ENCODE measurements around the gene CRYZL1. TPM values are rescaled to one million over a fixed set of nuclear protein-coding genes. Genes with fewer than 3 reads are reported as not detected.

Gene CRYZL1
- polyA plus RNA-seq = 10 to 100 TPM; 13.5 to 37.1 (median 15.9) TPM
- long read RNA-seq, donor 1, transcript CRYZL1-219 (2 exons, 1,018 nt) = minor isoform, 7 of 39 reads
- long read RNA-seq, donor 1, transcript CRYZL1-203 (13 exons, 1,482 nt) = major isoform, 15 of 39 reads
- long read RNA-seq, donor 1, partial matches to known transcripts = 6 of 39 reads
- long read RNA-seq, donor 1, other reads (novel, unspliced or antisense) = 6 of 39 reads
- long read RNA-seq, donor 2, partial matches to known transcripts = 0 of 3 reads
- long read RNA-seq, donor 2, other reads (novel, unspliced or antisense) = 0 of 3 reads
- long read RNA-seq, donor 3, partial matches to known transcripts = 0 of 6 reads
- long read RNA-seq, donor 3, other reads (novel, unspliced or antisense) = 0 of 6 reads
- long read RNA-seq, donor 4, partial matches to known transcripts = 0 of 1 reads
- long read RNA-seq, donor 4, other reads (novel, unspliced or antisense) = 0 of 1 reads
- long read RNA-seq, donor 5, partial matches to known transcripts = 0 of 2 reads
- long read RNA-seq, donor 5, other reads (novel, unspliced or antisense) = 0 of 2 reads
- long read RNA-seq, donor 6, transcript CRYZL1-203 (13 exons, 1,482 nt) = major isoform, 7 of 25 reads
- long read RNA-seq, donor 6, partial matches to known transcripts = 15 of 25 reads
- long read RNA-seq, donor 6, other reads (novel, unspliced or antisense) = 0 of 25 reads
- long read RNA-seq, donor 7, partial matches to known transcripts = 0 of 6 reads
- long read RNA-seq, donor 7, other reads (novel, unspliced or antisense) = 0 of 6 reads
- long read RNA-seq, donor 8, partial matches to known transcripts = 0 of 3 reads
- long read RNA-seq, donor 8, other reads (novel, unspliced or antisense) = 0 of 3 reads
- long read RNA-seq, donor 9, partial matches to known transcripts = 0 of 1 reads
- long read RNA-seq, donor 9, other reads (novel, unspliced or antisense) = 0 of 1 reads
- long read RNA-seq, donor 10, transcript CRYZL1-219 (2 exons, 1,018 nt) = minor isoform, 5 of 21 reads
- long read RNA-seq, donor 10, transcript CRYZL1-203 (13 exons, 1,482 nt) = major isoform, 9 of 21 reads
- long read RNA-seq, donor 10, partial matches to known transcripts = 0 of 21 reads
- long read RNA-seq, donor 10, other reads (novel, unspliced or antisense) = 0 of 21 reads

DNA sequence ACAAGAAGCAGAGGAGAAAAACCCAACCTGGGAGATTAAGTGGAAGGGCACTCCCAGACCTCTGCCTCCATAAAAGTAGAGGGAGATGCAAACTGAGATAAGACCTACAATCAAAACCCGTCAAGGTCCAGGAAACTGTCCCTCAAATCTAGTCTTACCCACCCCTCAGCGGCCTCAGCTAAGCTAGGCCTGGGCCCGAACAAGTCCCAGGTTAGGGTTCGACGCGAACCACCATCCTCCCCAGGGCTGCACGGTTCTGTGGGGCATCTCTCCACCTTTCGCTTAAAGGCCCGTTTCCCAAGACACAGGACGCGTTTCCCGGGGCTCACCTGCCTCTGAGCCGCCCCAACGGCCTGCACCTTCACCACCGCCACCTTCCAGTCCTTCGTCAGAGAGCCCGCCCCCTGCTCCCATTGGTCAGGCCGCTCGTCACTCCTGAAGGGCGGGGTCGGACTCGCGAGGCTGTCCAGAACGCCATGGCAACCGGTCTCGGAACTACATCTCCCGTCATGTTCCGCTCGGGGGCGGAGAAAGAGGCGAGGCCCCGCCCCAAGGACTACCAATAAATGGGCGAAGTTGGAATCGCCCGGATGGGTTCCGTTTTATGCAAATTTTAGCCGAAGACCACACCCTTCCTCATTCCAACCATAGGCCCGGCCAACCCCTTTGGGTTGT lies at the start of gene CRYZL1:
Gene CRYZL1, minus strand, starts transcription at position 390 of the 675 bp plus-strand sequence. CDS start 10,190 bp downstream, outside the sequence.
- Histone ChIP-seq H3K27ac (ENCODE audit: low read depth in 1 of 3, low read length in 2 of 3) (peak within 1 kb of the TSS; percentile 90 to 92 (median 91)), H3K36me3 (ENCODE audit: control insufficient read depth in 3 of 3, insufficient read depth in 2 of 3, low read depth in 1 of 3, low read length in 3 of 3) (no peaks in the 10 kb centered on the region), H3K4me1 (ENCODE audit: control insufficient read depth in 3 of 3, insufficient read depth in 2 of 3, low read depth in 1 of 3, low read length in 2 of 3) (peaks cover 0 to 16% (median 2%) of the 10 kb centered on the region in 3 donors), H3K4me3 (ENCODE audit: low read depth in 1 of 3, low read length in 3 of 3) (peak within 1 kb of the TSS; percentile 78 to 94 (median 87)), H3K9me3 (ENCODE audit: control insufficient read depth in 2 of 2, insufficient read depth in 1 of 2, low read depth in 1 of 2, low read length in 1 of 2) (peaks cover 0 to 3% of the 10 kb centered on the region in 2 donors), H3K27me3 (ENCODE audit: control insufficient read depth in 3 of 3, insufficient read depth in 3 of 3, low read length in 3 of 3) (no peaks in the 10 kb centered on the region)
- 0% methylated on average over 37 to 38 of the region's 38 CpGs for WGBS, 3 donors
- peak; percentile 100 for DNase-seq
- FAIRE-seq = peak; percentile 80

DNA sequence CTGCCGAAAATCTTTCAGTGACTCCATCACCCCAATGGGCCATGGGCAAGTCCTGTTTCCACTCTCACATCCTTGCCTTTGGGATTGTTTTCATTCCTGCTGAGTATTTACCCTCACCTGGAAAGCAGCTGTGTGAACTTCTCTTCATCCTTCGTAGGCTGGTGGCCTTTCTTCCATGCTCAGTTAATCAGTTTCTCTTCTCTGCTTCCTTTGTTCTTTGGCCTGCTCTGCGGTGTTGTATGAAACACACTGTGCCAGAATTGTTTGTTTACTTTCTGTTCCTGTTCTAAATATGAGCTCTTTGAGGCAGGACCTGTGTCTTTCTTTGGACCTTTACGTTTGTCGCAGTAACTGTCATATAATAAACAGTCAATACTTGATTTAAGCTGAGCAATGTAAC lies 49.3 kb upstream of the CRYZL1 start:
- no peaks in the 10 kb centered on the region for H3K36me3 ChIP-seq (ENCODE audit: control insufficient read depth in 3 of 3, insufficient read depth in 2 of 3, low read depth in 1 of 3, low read length in 3 of 3)
- no peak overlapping the region for H3K27ac ChIP-seq (ENCODE audit: low read depth in 1 of 3, low read length in 2 of 3)
- WGBS, 3 donors = 73 to 77% (median 76%) methylated on average over 5 of the region's 5 CpGs
- H3K9me3 ChIP-seq (ENCODE audit: control insufficient read depth in 2 of 2, insufficient read depth in 1 of 2, low read depth in 1 of 2, low read length in 1 of 2) = no peaks in the 10 kb centered on the region
- H3K4me1 ChIP-seq (ENCODE audit: control insufficient read depth in 3 of 3, insufficient read depth in 2 of 3, low read depth in 1 of 3, low read length in 2 of 3) = peaks cover 0 to 9% (median 0%) of the 10 kb centered on the region in 3 donors
- H3K27me3 ChIP-seq (ENCODE audit: control insufficient read depth in 3 of 3, insufficient read depth in 3 of 3, low read length in 3 of 3) = no peaks in the 10 kb centered on the region
- no peak overlapping the region for H3K4me3 ChIP-seq (ENCODE audit: low read depth in 1 of 3, low read length in 3 of 3)
- DNase-seq (no peak), FAIRE-seq (no peak)

DNA sequence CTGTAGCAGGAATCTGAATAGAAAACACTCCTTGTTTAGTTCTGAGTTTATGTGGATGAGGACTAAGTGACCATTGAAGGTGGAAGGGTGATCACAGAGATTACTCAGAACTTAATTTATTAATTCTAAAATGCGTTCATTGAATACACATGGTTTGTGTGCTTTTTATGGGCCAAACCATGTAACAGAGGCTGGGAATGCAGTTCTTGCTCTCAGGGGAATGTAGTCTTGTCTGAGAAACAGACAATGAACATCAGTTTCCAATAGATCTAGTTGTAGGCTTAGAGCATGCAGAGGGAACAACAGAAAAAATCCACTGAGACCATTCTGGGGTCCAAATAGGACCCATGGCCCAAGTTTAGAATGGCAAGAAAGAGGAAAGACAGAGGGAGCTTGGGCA lies 46.8 kb upstream of the CRYZL1 start:
- no peaks in the 10 kb centered on the region for H3K27me3 ChIP-seq (ENCODE audit: control insufficient read depth in 3 of 3, insufficient read depth in 3 of 3, low read length in 3 of 3)
- H3K4me1 ChIP-seq (ENCODE audit: control insufficient read depth in 3 of 3, insufficient read depth in 2 of 3, low read depth in 1 of 3, low read length in 2 of 3) = peaks cover under 1 to 20% (median 6%) of the 10 kb centered on the region in 3 donors
- no peak overlapping the region for H3K4me3 ChIP-seq (ENCODE audit: low read depth in 1 of 3, low read length in 3 of 3)
- 78 to 96% (median 88%) methylated on average over 1 of the region's 1 CpG for WGBS, 3 donors
- FAIRE-seq (no peak), DNase-seq (no peak)
- no peaks in the 10 kb centered on the region for H3K36me3 ChIP-seq (ENCODE audit: control insufficient read depth in 3 of 3, insufficient read depth in 2 of 3, low read depth in 1 of 3, low read length in 3 of 3)
- no peak overlapping the region for H3K27ac ChIP-seq (ENCODE audit: low read depth in 1 of 3, low read length in 2 of 3)
- no peaks in the 10 kb centered on the region for H3K9me3 ChIP-seq (ENCODE audit: control insufficient read depth in 2 of 2, insufficient read depth in 1 of 2, low read depth in 1 of 2, low read length in 1 of 2)

DNA sequence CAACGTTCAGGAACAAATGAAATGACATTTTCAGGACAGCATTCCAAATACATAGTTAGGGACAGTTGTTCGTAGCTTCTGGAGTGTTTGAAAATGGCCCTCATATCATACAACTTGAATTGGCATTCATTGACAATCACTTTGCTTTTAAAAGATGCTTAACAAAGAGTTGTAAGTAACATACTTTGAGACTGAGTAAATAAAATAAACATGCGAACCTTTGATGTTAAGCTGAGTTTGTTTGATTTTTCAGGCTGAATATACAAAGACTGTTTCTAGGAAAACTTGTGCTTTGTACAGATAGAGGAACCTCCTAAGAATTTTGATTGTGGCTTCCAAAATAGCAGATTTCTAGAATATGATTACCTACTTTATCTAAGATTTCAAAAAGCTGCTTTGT lies 46.1 kb upstream of the CRYZL1 start:
- FAIRE-seq = no peak

DNA sequence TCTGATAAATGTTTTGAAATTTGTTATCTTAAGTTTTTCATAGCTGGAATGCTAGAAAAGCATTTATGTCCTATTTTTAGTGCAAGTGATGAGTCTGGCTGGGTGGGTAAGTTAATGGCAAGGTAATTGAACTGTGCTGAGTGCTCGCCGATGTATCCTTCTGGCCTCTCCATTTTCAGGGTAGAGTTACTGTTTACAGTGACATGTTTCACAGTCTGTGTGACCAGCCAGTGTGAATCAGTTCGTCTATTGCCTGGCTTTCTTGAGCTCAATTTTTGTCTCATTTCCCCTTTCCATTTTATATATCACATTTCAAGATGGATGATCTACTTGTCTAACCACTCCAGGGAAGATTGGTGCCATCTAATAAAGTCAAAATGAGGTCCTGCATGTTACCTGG lies 44.8 kb upstream of the CRYZL1 start:
- no peak overlapping the region for H3K27ac ChIP-seq (ENCODE audit: low read depth in 1 of 3, low read length in 2 of 3)

More for the DNA sequence above, 46.1 kb upstream of the CRYZL1 start:
- no peak for DNase-seq
- H3K27me3 ChIP-seq (ENCODE audit: control insufficient read depth in 3 of 3, insufficient read depth in 3 of 3, low read length in 3 of 3) = no peaks in the 10 kb centered on the region
- no peak overlapping the region for H3K4me3 ChIP-seq (ENCODE audit: low read depth in 1 of 3, low read length in 3 of 3)
- peaks cover 2 to 20% (median 7%) of the 10 kb centered on the region in 3 donors for H3K4me1 ChIP-seq (ENCODE audit: control insufficient read depth in 3 of 3, insufficient read depth in 2 of 3, low read depth in 1 of 3, low read length in 2 of 3)
- H3K36me3 ChIP-seq (ENCODE audit: control insufficient read depth in 3 of 3, insufficient read depth in 2 of 3, low read depth in 1 of 3, low read length in 3 of 3) = no peaks in the 10 kb centered on the region
- H3K9me3 ChIP-seq (ENCODE audit: control insufficient read depth in 2 of 2, insufficient read depth in 1 of 2, low read depth in 1 of 2, low read length in 1 of 2) = no peaks in the 10 kb centered on the region
- H3K27ac ChIP-seq (ENCODE audit: low read depth in 1 of 3, low read length in 2 of 3) = no peak overlapping the region
- 79 to 83% (median 79%) methylated on average over 3 of the region's 3 CpGs for WGBS, 3 donors

DNA sequence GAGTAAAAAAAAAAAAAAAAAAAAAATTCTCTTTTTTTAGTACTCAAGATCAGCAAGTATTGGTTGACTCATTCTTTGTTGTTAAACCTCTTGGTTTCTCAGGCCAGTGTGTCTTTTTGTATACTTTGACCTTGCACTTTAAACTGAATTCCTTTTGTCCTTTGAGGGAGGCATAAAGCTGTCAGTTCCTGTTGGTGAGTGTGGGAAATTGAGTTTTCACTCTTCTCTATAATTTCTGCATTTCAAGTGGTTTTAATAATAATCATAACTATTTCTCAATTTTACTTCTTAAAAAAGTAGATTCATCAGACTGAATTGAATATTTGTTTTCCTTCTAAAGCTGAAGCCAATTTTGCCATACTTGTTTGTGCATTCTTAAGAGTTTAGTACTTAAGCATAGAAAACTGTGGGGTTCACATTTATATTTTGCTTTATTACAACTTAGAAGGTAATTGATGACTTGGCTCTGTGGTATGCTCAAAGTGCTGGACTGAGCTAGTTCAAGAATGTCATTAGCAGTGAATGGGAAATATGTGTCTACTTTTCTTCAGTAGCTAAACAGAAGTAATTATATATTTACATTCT lies 44.2 kb upstream of the CRYZL1 start:
- H3K9me3 ChIP-seq (ENCODE audit: control insufficient read depth in 2 of 2, insufficient read depth in 1 of 2, low read depth in 1 of 2, low read length in 1 of 2) = no peaks in the 10 kb centered on the region
- FAIRE-seq (no peak), DNase-seq (peak; percentile 57 to 67)
- H3K27ac ChIP-seq (ENCODE audit: low read depth in 1 of 3, low read length in 2 of 3) = peak overlapping the region in 1 of 3 donors; percentile 64
- no peaks in the 10 kb centered on the region for H3K36me3 ChIP-seq (ENCODE audit: control insufficient read depth in 3 of 3, insufficient read depth in 2 of 3, low read depth in 1 of 3, low read length in 3 of 3)
- H3K27me3 ChIP-seq (ENCODE audit: control insufficient read depth in 3 of 3, insufficient read depth in 3 of 3, low read length in 3 of 3) = no peaks in the 10 kb centered on the region
- H3K4me3 ChIP-seq (ENCODE audit: low read depth in 1 of 3, low read length in 3 of 3) = no peak overlapping the region
- H3K4me1 ChIP-seq (ENCODE audit: control insufficient read depth in 3 of 3, insufficient read depth in 2 of 3, low read depth in 1 of 3, low read length in 2 of 3) = peaks cover 4 to 20% (median 7%) of the 10 kb centered on the region in 3 donors

More for the DNA sequence above, 44.8 kb upstream of the CRYZL1 start:
- H3K4me3 ChIP-seq (ENCODE audit: low read depth in 1 of 3, low read length in 3 of 3) = no peak overlapping the region
- 84 to 97% (median 91%) methylated on average over 3 of the region's 3 CpGs for WGBS, 3 donors
- no peaks in the 10 kb centered on the region for H3K9me3 ChIP-seq (ENCODE audit: control insufficient read depth in 2 of 2, insufficient read depth in 1 of 2, low read depth in 1 of 2, low read length in 1 of 2)
- peaks cover 4 to 20% (median 7%) of the 10 kb centered on the region in 3 donors for H3K4me1 ChIP-seq (ENCODE audit: control insufficient read depth in 3 of 3, insufficient read depth in 2 of 3, low read depth in 1 of 3, low read length in 2 of 3)
- DNase-seq = no peak
- no peak for FAIRE-seq
- H3K36me3 ChIP-seq (ENCODE audit: control insufficient read depth in 3 of 3, insufficient read depth in 2 of 3, low read depth in 1 of 3, low read length in 3 of 3) = no peaks in the 10 kb centered on the region
- no peaks in the 10 kb centered on the region for H3K27me3 ChIP-seq (ENCODE audit: control insufficient read depth in 3 of 3, insufficient read depth in 3 of 3, low read length in 3 of 3)

DNA sequence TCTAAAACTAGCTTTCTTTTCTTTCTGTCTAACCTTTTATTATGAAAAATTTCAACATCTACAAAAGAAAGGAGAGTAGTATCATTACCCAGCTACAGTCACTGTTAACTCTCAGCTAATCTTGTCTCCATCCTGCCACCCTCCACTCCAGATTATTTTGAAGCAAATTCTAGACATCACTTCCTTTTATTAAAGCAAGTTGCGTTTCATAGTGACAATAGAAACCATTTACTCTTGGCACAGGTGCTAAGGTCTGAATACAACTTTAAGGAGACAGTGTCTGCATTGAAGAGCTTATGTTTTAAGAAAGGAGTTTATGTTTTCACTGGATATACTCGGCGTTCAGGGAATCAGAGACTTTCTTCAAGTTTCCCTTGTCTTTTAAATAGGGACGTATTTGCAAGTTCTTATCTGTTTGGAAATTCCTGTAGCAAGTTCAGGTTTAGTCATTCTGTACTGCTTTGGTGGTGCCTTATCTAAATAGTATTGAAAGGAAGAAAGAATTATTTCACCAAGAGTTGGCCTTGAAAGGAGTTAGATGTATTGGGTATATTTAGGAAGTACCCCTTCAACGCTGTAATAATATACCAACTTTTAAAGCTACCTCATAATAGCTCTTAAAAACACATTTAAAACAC lies 43.5 kb upstream of the CRYZL1 start:
- WGBS, 3 donors = 21 to 39% (median 39%) methylated on average over 5 of the region's 5 CpGs

More for the DNA sequence above, 43.5 kb upstream of the CRYZL1 start:
- Histone ChIP-seq H3K36me3 (ENCODE audit: control insufficient read depth in 3 of 3, insufficient read depth in 2 of 3, low read depth in 1 of 3, low read length in 3 of 3) (no peaks in the 10 kb centered on the region), H3K9me3 (ENCODE audit: control insufficient read depth in 2 of 2, insufficient read depth in 1 of 2, low read depth in 1 of 2, low read length in 1 of 2) (no peaks in the 10 kb centered on the region), H3K4me1 (ENCODE audit: control insufficient read depth in 3 of 3, insufficient read depth in 2 of 3, low read depth in 1 of 3, low read length in 2 of 3) (peaks cover 4 to 20% (median 7%) of the 10 kb centered on the region in 3 donors), H3K27me3 (ENCODE audit: control insufficient read depth in 3 of 3, insufficient read depth in 3 of 3, low read length in 3 of 3) (no peaks in the 10 kb centered on the region), H3K4me3 (ENCODE audit: low read depth in 1 of 3, low read length in 3 of 3) (no peak overlapping the region), H3K27ac (ENCODE audit: low read depth in 1 of 3, low read length in 2 of 3) (peak overlapping the region in 1 of 3 donors; percentile 64)
- FAIRE-seq (no peak), DNase-seq (peak; percentile 18 to 39)
